Dermis microvascular lymphatic vessel endothelial cell (primary cell): ENCODE measurements around the gene OPHN1. TPM values are rescaled to one million over a fixed set of nuclear protein-coding genes. Genes with fewer than 3 reads are reported as not detected.
"Not testable (repeated sequence)": the region's sequence is repeated elsewhere in the genome, so short reads cannot be mapped to it uniquely, and the experiment has no call there.

ENCODE experiments used
- DNase-seq, 2 donors: peaks; one replicate each; pipeline versions ENCODE4 v3.0.0 to v3.0.0-alpha.2; 2010; ENCODE audit warnings: low read depth in 2 of 2
- total RNA-seq: library from RNA; depleted of rRNA; stranded (reverse); fragments of >200 nt; gene quantifications from 2 replicates; pipeline ENCODE4 v1.2.1, GENCODE V29; 2014

Gene OPHN1
- total RNA-seq, 1 donor from 2014 or later: 5.5 TPM

DNA sequence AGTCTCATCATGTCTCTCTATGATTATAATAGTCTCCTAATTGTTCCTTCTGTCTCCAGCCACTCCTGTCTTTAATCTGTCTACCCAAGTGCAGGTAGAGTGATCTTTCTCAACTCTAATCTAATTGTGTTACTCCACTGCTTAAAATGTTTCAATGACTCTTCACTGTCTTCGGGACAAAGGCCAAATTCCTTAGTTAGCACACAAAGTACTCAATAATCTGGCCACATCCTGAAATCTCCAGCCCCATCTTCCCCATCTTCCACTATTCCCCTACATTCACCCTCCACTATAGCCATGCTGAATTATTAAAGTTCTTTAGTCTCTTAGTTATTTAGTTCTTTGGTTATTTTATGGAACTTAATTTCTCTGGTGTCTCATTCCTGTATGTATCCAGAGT, 353.3 kb downstream of the OPHN1 start:
- no peak for DNase-seq

- not testable (repeated sequence) for DNase-seq
Observed at GRCh38 chrX:68078801-68079200, 354.5 kb downstream of the OPHN1 start.

DNA sequence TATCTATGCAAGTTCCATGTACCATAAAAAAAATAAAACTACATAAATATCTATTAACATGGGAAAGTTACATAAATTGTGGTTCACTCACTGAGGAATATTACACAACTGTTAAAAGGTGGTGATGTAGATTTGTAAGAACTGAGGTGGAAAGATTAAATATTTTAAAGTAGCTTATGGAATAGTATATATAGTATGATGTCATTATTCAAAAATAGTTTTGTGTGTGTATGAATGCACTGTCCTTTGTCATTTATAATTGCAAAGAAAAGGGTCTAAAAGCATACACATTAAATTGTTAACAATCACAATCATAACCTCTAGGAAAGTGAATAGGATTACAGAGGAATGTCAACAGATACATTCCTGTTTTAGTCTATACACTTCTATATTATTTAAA, 355.9 kb downstream of the OPHN1 start:
- DNase-seq: no peak

GRCh38 chrX:68072041-68072440, 361.3 kb downstream of the OPHN1 start:
- peak in 1 of 2 donors; percentile 15 for DNase-seq

- not testable (repeated sequence) for DNase-seq
Observed at GRCh38 chrX:68070119-68070518, 363.2 kb downstream of the OPHN1 start.

DNA sequence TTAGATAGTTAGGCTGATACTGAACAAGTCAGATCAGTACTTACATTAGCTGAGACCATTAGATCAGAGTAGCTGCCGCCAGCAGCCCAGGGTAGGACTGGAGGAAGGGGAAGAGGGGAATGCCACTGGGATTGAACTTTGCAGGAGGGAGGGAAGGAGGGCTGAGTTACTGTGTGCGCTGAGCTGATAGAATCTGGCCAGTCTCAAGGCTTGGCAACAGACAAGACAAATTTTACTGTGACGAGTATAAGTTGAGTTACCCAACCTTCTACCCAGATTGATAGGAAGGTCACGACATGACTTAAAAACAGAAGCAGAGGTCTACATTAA, 372.1 kb downstream of the OPHN1 start:
- no peak for DNase-seq

DNA sequence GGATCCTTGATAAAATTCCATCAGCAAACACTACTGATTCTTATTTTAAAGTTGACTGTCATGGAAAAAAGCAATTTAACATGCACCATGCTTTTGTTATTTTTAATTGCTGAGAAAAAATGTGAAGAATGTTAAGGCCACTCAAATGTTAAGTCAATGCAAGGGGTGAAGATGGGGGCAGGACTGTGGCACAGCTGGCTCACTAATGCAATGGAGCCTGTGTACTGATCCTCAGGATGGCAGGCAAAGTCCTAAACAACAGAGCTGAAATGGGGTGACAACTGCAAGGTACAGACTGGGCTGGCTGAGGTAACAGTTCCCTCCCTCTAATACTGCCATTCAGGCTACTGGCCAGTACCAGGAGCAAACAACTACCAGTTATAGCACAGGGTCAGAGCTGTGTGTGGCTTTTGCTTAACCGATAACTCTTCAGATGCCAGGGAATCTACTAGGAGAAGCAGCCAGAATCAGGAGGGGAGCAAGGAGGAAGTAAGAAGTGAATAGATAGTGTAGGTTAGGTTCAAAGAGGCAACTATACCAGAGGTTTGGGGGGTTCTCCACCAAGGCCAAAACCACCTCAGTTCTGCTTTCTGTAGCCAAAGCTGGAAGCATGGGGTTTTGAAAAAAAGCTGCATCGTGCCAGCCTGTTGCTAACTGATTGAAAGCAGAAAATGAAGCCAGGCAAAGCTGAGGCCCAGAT, 372.6 kb downstream of the OPHN1 start:
- DNase-seq: no peak

GRCh38 chrX:68059469-68059868, 373.8 kb downstream of the OPHN1 start:
- DNase-seq: no peak

DNA sequence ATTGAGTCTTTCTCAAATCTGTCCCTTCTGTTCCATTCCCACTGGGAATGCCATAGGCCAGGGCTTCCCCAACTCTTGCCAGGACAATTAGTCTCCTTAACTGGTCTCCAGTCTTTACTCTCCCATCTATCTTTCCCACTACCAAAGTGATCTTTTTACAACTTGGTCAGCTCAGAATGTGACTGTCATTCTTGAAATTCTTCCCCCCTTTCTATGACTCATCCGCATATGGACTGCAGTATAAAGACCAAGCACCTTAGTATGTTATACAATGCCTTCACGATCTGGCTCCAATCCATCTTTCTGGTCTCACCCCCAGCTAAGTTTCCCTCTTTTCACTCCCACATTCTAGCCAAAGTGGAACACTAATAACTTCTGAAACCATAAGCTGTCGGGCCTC, 383.8 kb downstream of the OPHN1 start:
- no peak for DNase-seq

GRCh38 chrX:68048774-68049173, 384.5 kb downstream of the OPHN1 start:
- DNase-seq: no peak

DNA sequence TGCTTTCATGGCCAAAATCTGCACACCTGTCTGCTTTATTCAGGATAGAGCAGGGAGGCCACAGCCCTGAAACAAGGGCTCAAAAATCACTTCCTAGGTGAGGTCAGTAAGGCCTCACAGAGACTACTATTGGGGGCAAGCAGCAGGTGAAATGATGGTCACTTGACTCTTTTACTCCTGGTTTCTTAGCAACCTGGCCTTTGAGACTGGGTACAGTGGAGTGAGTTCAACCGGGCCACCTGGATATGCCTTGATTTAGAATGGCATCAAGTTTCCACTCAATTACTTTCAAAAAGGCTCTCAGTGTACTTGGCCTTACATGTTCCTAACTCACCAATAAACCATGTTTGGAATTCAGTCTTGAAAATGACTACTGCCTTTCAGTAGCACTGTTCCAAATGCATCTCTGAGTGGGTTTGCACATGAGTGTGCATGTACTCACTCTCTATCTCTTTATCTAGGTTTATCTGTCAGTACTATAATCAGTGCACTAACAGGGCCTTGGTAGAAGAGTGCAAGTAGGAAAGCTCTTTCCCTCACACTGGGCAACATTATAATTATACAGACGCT, 388.2 kb downstream of the OPHN1 start:
- no peak for DNase-seq

- DNase-seq: no peak
Observed at GRCh38 chrX:68043713-68044438, 389.4 kb downstream of the OPHN1 start.

DNA sequence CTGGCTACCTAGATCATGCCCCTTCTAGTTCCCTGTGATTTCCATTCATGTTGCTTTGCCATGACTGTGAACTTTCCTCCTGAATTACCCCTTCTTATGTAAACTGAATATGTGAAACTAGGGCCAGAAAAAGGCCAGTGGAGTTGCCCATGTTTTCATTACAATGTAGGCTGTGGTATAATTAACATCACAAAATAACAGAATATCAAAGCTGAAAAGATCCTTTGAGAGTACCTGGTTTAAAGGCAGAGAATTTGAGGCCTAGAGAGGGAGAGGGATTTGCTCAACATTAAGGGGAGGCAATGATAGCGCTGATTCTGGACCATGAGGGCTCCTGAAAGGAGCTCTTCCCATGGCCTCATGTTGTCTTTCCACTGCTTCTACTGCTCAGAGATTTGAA, 392.2 kb downstream of the OPHN1 start:
- DNase-seq: no peak

DNA sequence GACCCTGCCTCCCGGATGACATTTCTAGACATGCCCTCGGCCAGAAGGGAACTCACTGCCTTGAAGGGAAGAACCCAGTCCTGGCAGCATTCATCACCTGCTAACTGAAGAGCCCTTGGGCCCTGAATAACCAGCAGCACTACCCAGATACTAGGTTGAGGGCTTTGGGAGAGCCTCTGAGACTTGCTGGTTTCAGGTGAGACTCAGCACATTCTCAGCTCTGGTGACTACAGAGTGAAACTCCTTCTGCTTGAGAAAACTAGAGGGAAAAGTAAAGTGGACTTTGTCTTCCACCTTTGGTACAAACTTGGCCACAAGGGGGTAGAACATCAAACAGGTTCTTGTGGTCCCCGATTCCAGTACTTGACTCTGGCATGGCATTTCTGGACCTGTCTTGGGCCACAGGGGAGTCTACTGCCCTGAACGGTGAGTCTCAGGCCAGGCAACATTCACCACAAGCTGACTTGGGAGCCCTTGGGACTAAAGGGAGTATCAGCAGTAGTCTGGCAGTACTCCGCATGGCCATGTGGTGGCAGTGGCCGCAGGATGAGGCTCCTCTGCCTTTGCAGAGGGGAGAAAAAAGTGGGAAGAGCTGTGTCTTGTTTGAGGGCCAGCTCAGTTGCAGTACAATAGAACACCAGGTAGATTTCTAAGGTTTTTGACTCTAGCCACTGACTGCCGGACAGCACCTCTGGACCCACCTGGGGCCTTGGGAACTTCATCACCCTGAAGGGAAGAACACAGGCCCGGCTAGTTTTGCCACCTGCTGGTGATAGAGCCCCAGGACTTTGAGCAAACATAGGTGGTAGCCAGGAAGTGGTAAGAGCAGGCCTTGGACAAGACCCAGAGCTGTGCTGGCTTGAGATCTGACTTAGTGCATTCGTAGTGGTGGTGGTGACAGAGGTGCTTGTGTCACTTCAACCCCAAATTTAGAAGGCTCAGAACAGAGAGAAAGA, 414.8 kb downstream of the OPHN1 start:
- peak; percentile 1 to 26 for DNase-seq

GRCh38 chrX:67998540-67998939, 434.8 kb downstream of the OPHN1 start:
- no peak for DNase-seq

Other genes starting within 250 kb of the OPHN1 start
- gene YIPF6, start 65.6 kb upstream of the OPHN1 start, total RNA-seq: 14.9 and 17.6 TPM in 2 replicates
- 20.0 and 44.5 TPM in 2 replicates for gene STARD8, start 214.2 kb upstream of the OPHN1 start, total RNA-seq